HG02981 (cell line): Measurements from ENCODE around the gene SCMH1.

ENCODE experiments used
- ATAC-seq: cut with Tn5 transposase; IDR thresholded peaks from one replicate; pipeline ENCODE4 v1.9.1; 2021; ENCODE audit warnings: mild to moderate bottlenecking, moderate library complexity; ENCODE audit not compliant: unreplicated experiment

Gene SCMH1

GRCh38 chr1:41241749-41242341 is at the start of gene SCMH1:
SCMH1 (minus strand) TSS chr1:41242306; CDS start chr1:41186133, 56,173 bp downstream.
- ATAC-seq, result peak; percentile 26

GRCh38 chr1:41291195-41291594 is 49.1 kb upstream of the SCMH1 start:
- ATAC-seq, result no peak

- ATAC-seq, result no peak
Measured at GRCh38 chr1:41289196-41289595, 47.1 kb upstream of the SCMH1 start.

GRCh38 chr1:41286992-41287391 is 44.9 kb upstream of the SCMH1 start:
- ATAC-seq, result no peak

- ATAC-seq, result no peak
Measured at GRCh38 chr1:41286486-41286885, 44.4 kb upstream of the SCMH1 start.

GRCh38 chr1:41285818-41286217 is 43.7 kb upstream of the SCMH1 start:
- no peak for ATAC-seq

GRCh38 chr1:41284121-41284520 is 42.0 kb upstream of the SCMH1 start:
- ATAC-seq, result no peak

- no peak for ATAC-seq
Measured at GRCh38 chr1:41282679-41283317, 40.7 kb upstream of the SCMH1 start.

GRCh38 chr1:41281334-41281733 is 39.2 kb upstream of the SCMH1 start:
- no peak for ATAC-seq

GRCh38 chr1:41280202-41281032 is 38.3 kb upstream of the SCMH1 start:
- no peak for ATAC-seq

GRCh38 chr1:41278076-41278475 is 36.0 kb upstream of the SCMH1 start:
- no peak for ATAC-seq

GRCh38 chr1:41277371-41277975 is 35.4 kb upstream of the SCMH1 start:
- no peak for ATAC-seq

GRCh38 chr1:41275831-41276230 is 33.7 kb upstream of the SCMH1 start:
- no peak for ATAC-seq

- no peak for ATAC-seq
Measured at GRCh38 chr1:41274752-41275545, 32.8 kb upstream of the SCMH1 start.

GRCh38 chr1:41272601-41273000 is 30.5 kb upstream of the SCMH1 start:
- ATAC-seq, result no peak

- ATAC-seq, result no peak
Measured at GRCh38 chr1:41268154-41268770, 26.2 kb upstream of the SCMH1 start.

- no peak for ATAC-seq
Measured at GRCh38 chr1:41261926-41262618, 20.0 kb upstream of the SCMH1 start.

GRCh38 chr1:41260768-41261167 is 18.7 kb upstream of the SCMH1 start:
- ATAC-seq, result no peak

- no peak for ATAC-seq
Measured at GRCh38 chr1:41259221-41259620, 17.1 kb upstream of the SCMH1 start.

GRCh38 chr1:41255978-41256377 is 13.9 kb upstream of the SCMH1 start:
- ATAC-seq, result no peak
